ENCODE measurements around the gene C19orf85.
"Not testable (repeated sequence)": the region's sequence is repeated elsewhere in the genome, so short reads cannot be mapped to it uniquely, and the experiment has no call there.

The C19orf85 gene

GRCh38 chr19:55502197-55502952 lies 37.8 kb upstream of the C19orf85 start:
- peaks cover 11% of the 10 kb centered on the region for H3K36me3 ChIP-seq (replicated peaks)
- no peak for TF ChIP-seq CTCF (IDR thresholded peaks at IDR 0.05; ENCODE audit: low read depth, low read length, missing control alignments)
- DNase-seq = no peak
- in situ Hi-C loops (cut with HindIII; ENCODE audit: low pct_ligation_motif_present, low sequenced_read_pairs) = no loop called here
- no peak overlapping the region for H3K4me3 ChIP-seq (ENCODE audit: low read depth, low read length)
- H3K27ac ChIP-seq = no peak overlapping the region
- H3K27me3 ChIP-seq (replicated peaks) = no peaks in the 10 kb centered on the region

GRCh38 chr19:55500368-55500952 lies 35.9 kb upstream of the C19orf85 start:
- no peak for TF ChIP-seq CTCF (IDR thresholded peaks at IDR 0.05; ENCODE audit: low read depth, low read length, missing control alignments)

GRCh38 chr19:55498246-55498840 lies 33.8 kb upstream of the C19orf85 start:
- in situ Hi-C loops (cut with HindIII; ENCODE audit: low pct_ligation_motif_present, low sequenced_read_pairs) = no loop called here
- no peak for TF ChIP-seq CTCF (IDR thresholded peaks at IDR 0.05; ENCODE audit: low read depth, low read length, missing control alignments)
- Histone ChIP-seq H3K27me3 (replicated peaks) (no peaks in the 10 kb centered on the region), H3K4me3 (ENCODE audit: low read depth, low read length) (no peak overlapping the region), H3K27ac (no peak overlapping the region), H3K36me3 (replicated peaks) (peaks cover 11% of the 10 kb centered on the region)
- no peak for DNase-seq

More at GRCh38 chr19:55500368-55500952, 35.9 kb upstream of the C19orf85 start:
- no peaks in the 10 kb centered on the region for H3K27me3 ChIP-seq (replicated peaks)
- H3K4me3 ChIP-seq (ENCODE audit: low read depth, low read length) = no peak overlapping the region
- peaks cover 11% of the 10 kb centered on the region for H3K36me3 ChIP-seq (replicated peaks)
- no peak for DNase-seq
- in situ Hi-C loops (cut with HindIII; ENCODE audit: low pct_ligation_motif_present, low sequenced_read_pairs) = no loop called here
- H3K27ac ChIP-seq = no peak overlapping the region

GRCh38 chr19:55497763-55498162 lies 33.2 kb upstream of the C19orf85 start:
- no peaks in the 10 kb centered on the region for H3K27me3 ChIP-seq (replicated peaks)
- in situ Hi-C loops (cut with HindIII; ENCODE audit: low pct_ligation_motif_present, low sequenced_read_pairs) = no loop called here
- DNase-seq = no peak
- H3K27ac ChIP-seq = no peak overlapping the region
- H3K36me3 ChIP-seq (replicated peaks) = peaks cover 11% of the 10 kb centered on the region
- no peak overlapping the region for H3K4me3 ChIP-seq (ENCODE audit: low read depth, low read length)
- no peak for TF ChIP-seq CTCF (IDR thresholded peaks at IDR 0.05; ENCODE audit: low read depth, low read length, missing control alignments)

GRCh38 chr19:55496820-55497219 lies 32.3 kb upstream of the C19orf85 start:
- in situ Hi-C loops (cut with HindIII; ENCODE audit: low pct_ligation_motif_present, low sequenced_read_pairs); H3K4me3 ChIP-seq (ENCODE audit: low read depth, low read length); H3K27me3 ChIP-seq (replicated peaks); H3K27ac ChIP-seq; DNase-seq: not testable (repeated sequence)
- peaks cover 11% of the 10 kb centered on the region for H3K36me3 ChIP-seq (replicated peaks)

GRCh38 chr19:55495646-55496349 lies 31.2 kb upstream of the C19orf85 start:
- H3K4me3 ChIP-seq (ENCODE audit: low read depth, low read length) = no peak overlapping the region
- no peak overlapping the region for H3K27ac ChIP-seq
- no peaks in the 10 kb centered on the region for H3K27me3 ChIP-seq (replicated peaks)
- no peak for DNase-seq
- no peak for TF ChIP-seq CTCF (IDR thresholded peaks at IDR 0.05; ENCODE audit: low read depth, low read length, missing control alignments)
- peaks cover 8% of the 10 kb centered on the region for H3K36me3 ChIP-seq (replicated peaks)
- in situ Hi-C loops (cut with HindIII; ENCODE audit: low pct_ligation_motif_present, low sequenced_read_pairs) = no loop called here
